NCI-H1105 treated with DMSO at 0.1 percent for 48 hours (cell line): ENCODE data around the gene SAFB.
"Not testable (repeated sequence)": the region's sequence is repeated elsewhere in the genome, so short reads cannot be mapped to it uniquely, and the experiment has no call there.

Source experiments
- DNase-seq: peaks from one replicate; lab custom pipeline; 2025; lab: John Stamatoyannopoulos, UW

Gene SAFB

DNA sequence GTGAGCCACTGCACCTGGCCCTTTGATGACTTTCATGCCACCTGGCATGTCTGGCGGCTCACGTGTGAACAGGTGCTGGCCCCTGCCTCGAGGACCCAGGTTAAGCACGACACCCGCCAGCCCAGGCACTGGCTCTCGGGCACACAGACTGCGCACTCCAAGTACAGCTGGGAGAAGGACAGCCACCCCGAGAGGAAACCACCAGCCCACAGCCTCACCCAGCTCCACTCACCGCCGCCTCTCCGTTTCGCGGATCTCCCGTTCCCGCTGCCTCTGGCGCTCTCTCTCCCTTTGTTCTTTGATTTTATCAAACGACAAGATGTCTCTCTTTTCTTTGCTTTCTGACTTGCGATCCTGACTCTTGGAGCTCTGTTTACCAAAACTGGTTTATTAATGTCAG lies 27.8 kb upstream of the SAFB start:
- no peak for DNase-seq

- no peak for DNase-seq
Observed at GRCh38 chr19:5595745-5596144, 27.1 kb upstream of the SAFB start.

- no peak for DNase-seq
Observed at GRCh38 chr19:5600797-5601196, 22.1 kb upstream of the SAFB start.

GRCh38 chr19:5603626-5604025 lies 19.3 kb upstream of the SAFB start:
- DNase-seq = no peak

GRCh38 chr19:5605362-5605761 lies 17.5 kb upstream of the SAFB start:
- no peak for DNase-seq

DNA sequence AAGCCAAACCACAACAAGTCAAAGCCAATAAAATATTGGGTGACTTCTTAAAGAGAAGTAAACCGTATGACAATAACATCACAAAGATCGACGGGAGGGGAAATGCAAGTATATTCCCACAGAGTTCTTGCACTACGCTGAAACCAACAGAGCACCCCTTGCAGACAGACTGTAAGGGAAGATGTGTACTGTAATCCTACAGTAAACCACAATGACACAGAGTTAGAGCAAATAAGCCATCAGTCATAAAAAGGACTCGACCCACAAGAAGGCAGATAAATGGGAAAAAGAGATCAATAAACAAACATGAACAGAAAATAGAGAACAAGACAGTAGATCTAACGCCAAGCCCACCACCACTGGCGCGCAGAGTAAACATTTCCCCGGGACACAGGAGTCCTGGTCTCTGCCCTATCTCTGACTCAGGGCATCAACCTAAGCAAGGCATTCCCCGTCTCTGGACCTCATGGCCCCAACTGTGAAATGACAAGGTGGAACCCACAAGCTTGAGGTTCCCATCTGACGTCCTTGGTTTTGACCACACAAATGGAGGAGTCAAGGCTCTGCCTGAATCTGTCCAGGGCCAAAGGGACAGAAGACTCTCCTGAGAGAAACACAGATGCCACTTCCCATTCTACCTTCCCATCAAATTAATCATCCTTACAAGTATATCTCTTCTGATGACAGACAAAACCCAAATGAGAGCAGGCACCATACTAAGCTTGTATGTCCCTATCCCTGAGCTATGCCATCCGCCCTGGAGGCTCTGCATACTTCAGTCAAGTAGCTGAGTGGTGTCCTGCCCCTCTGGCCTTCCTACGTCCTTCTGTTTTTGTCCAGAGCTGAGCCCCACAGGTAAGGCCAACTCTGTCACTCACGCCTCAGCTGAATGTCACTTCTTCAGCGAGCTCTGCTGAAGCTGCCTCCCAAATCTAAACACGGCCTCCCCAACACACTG lies 15.3 kb upstream of the SAFB start:
- no peak for DNase-seq

DNA sequence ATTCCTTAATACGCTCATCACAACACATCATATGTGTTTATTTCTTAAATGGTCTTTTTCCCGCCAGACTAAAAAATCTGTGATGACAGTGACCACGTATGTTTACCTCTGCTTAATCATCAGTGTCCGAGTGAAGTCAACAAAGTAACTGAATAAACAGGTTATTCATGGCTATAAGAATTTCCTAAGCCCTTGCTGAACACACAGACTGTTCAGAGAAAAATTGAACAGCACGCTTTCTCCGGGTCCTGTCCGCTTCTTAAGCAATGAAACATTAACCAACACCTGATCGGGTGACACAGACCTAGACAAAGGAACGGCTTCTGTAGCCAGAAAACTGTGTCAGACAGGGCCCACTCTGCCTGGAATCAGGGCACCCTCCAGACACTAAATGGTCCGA lies 14.6 kb upstream of the SAFB start:
- no peak for DNase-seq

- not testable (repeated sequence) for DNase-seq
Observed at GRCh38 chr19:5608766-5609165, 14.1 kb upstream of the SAFB start.

DNA sequence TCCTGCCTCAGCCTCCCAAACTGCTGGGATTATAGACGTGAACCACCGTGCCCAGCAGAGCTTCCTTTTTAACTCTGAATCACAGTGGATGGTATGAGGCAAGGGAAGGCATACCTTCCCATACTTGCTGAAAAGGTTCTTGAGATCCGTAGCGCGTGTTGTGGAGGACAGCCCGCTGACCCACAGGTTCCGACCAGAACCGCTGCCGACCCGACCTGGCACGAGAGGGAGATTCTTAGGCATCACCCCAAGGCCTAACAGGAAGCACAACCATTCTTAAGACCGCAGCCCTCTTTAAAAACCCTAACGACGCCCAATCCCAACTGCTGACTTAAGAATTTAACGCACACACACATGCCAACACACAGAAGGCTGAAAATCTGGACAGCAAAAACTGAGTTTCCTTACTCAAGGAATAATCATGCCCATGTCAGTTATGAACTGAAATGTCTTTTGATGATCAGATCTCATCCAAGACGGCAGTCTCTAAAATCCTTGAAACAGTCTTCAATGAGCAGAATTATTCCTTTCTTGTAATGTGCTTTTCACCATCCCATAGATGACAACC lies 12.9 kb upstream of the SAFB start:
- no peak for DNase-seq

- DNase-seq = no peak
Observed at GRCh38 chr19:5612891-5613865, 9.7 kb upstream of the SAFB start.

- no peak for DNase-seq
Observed at GRCh38 chr19:5615756-5616327, 7.0 kb upstream of the SAFB start.

DNA sequence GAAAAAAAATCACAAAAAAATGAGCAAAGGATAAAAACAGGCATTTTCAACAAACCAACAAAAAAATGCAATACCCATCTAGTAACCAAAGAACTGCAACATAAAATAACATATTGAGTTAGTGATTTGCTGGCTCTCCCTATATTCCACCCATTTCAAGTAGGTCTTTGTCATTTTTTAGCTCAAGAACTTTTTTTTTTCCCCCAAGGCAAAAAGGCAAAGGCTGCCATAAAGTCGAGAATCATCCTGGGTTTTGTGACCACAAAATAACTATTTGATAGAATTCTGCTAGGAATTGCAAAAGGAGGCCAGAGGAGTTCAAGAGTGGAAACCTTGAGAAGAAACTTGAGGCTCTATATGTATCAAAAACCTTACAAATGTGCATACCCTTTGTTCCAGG lies 5.8 kb upstream of the SAFB start:
- no peak for DNase-seq

DNA sequence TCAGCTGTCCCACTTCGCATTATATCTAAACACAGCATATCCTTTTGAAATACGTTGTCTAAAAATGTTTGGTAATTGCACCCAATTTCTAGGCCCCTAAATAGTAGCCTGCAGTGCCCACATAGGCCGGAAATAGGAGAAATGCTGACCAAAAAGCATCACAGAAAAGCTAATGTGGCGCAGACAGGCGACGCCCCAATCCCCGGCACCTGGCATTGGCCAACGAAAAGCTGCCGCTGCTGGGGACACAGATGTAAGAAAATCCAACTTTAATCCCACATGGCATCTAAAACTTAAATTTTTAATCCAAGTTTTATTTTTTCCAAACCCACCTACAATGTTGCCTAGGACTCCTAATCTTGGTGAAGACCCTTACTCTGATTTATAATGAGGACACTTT lies 4.3 kb upstream of the SAFB start:
- no peak for DNase-seq

GRCh38 chr19:5619946-5620345 lies 2.9 kb upstream of the SAFB start:
- DNase-seq = no peak

- DNase-seq = no peak
Observed at GRCh38 chr19:5621311-5621944, 1.5 kb upstream of the SAFB start.

- no peak for DNase-seq
Observed at GRCh38 chr19:5621945-5622464, 878 bp upstream of the SAFB start.

DNA sequence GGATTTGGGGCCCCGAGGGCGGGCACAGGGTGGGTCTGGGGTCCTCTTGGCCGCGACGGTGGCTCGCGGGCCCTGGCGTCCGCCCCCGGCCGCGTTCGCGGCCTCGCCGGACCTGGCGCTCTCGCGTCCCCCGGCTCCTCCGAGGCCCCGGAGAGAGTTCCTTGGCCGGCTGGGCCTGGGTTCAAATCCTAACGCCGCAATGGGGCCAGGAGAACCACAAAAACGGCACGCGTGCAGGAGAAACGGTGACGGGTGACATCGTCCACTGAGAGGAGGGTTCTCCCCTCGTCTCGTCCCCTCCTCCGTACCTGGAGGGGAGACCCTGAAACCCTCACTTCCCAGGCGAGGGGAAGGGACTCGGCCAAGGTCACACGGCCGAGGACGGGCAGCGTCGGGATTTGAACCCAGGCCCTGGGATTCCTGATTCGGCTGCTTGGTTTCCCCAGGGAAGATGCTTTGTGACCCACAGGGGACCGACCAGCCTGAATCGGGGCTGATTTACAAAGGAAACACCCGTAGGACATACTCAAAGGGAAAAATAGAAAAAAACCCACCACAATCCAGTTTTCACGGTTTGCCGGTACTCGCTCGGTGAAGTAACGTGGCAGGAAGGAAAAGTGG lies 624 bp downstream of the SAFB start:
- no peak for DNase-seq

DNA sequence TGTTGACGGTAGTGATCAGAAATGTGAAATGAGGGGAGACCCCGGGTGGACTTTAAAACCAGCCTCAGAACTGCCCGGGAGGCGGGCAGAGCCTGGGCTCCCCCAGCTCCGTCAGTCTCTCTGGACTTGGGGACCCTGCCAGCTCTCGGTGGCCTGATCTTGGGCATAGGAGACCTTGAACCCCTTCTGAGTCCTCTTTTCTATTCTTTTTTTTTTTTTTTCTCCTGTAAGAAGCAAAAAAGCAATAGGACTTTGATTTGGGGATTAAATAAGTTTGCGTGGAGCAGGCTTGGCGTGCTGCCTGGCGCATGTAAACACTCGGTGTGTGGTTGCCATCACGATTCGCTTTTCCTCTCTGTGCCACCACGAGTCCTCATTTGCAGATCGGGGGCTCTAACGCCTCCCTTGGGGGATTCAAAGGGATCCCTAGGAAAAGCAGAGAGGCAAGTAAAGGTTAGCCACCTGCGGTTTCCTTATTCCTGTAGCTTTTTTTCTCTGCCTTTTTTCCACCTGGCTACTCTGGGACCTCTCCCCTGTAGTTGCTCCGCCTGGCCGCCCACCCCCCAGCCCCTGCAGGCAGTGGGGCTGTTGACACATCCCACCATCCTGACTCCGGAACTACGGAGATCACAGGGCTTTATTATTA lies 1.3 kb downstream of the SAFB start:
- DNase-seq = peak; percentile 34

DNA sequence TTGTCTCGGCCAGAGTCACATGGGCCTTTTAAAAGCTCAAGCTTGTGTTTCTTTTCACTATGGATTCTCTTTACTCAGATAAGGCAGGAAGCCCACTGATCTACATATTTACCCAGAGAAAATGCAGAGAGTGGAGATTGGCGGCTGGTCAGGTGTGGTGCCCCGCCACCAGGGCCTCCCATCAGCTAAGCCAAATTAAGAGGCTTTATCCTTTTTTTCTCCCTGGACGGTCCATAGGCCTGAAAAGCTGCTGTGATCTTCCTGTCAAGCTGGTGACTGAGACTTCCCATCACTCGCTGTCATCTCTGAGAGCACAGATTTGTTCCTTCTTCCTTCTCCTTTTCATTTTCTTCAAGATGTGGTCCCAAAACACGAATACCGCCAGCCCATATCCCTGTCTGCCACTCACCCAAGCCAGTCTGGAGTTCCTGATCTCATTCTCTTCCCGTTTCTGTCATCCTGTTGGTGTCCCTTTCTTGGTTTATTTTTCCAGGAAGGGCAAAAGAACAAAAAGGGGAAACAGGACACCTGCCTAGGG lies 1.9 kb downstream of the SAFB start:
- no peak for DNase-seq

DNA sequence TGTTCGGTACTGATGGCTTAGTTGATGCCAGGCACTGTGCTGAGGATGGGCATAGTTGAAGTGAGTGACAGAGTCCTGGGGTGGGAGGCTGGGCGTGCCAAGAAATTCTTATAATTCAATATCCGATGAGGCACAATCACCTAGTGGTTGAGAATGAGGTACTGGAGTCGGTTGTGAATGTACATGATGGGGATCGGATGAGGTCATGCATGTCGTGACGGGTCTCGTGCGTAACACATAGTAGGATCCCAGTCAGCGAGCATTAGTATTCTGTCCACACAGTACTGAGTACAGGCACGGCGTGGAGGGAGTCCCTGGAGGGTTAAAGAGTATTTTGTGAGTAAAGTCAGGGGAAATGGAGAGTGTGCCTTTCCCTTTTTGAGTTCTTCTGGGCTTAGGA lies 2.8 kb downstream of the SAFB start:
- DNase-seq = no peak
